HG02885 (cell line): ENCODE data around the gene CATSPERE.
"Not testable (repeated sequence)": the region's sequence is repeated elsewhere in the genome, so short reads cannot be mapped to it uniquely, and the experiment has no call there.

Source experiments
- ATAC-seq: cut with Tn5 transposase; IDR thresholded peaks from one replicate; pipeline ENCODE4 v1.9.1; 2021; ENCODE audit warnings: mild to moderate bottlenecking; ENCODE audit not compliant: unreplicated experiment, poor library complexity

The CATSPERE gene

DNA sequence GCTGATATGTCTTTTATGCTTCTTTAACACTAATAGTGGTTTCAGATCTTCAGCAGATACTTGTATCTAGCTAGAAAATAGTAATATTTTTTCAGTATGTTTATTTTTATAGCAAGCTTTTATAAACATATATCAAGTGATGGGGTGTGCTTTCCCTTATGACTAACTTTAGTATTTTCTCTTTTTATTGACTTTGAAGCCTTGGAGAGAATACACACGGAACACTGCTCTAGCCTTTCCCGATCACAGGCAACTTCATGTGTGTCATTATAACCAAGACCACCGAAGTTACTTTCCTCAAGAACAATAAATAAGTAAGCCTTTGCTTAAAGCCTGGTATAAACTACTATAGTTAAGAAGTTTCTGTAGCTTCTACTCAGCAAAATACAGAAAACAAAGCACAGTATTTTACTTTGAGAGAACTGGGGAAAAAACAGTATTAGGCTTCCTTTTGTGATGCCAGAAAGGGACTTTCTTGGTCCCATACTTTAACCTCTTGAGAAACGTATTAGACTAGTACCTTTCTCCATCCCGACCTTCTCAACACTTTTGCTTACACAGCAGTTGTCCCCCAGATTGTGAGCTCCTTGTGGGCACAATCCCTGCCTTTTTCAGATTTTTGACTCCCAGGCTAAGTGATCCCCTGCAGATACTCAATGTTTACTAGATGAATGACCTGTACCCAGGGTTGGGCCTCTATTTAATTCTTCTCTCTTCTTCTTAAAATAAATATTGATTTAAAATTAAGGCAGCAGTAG lies 12.6 kb upstream of the CATSPERE start:
- no peak for ATAC-seq

DNA sequence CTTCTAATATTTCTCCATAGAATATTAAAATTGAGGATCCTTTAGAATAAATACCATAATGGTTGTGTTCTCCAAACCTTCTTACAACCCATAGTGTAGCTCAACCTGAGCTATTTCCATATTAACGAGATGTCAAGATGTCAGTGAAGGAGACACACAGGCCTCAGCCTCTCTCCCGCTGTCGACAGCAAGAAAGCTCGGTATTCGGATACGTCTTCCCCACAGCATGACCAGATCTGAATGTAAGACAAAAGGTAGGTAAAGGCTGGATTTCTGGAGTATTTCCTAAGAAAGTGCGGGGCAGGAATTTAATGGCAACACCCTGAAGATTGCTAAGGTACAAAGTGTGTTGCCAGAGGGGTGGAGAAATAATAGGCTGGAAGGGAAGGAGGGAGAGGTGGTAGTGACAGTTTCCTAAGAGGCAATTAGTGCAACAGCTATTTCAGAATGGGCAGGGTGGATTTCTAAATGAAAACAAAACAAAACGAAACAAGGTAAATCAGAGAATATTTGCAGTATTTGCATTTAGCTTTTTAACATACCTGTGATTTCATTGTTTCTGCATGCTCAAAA lies 11.1 kb upstream of the CATSPERE start:
- ATAC-seq: no peak

DNA sequence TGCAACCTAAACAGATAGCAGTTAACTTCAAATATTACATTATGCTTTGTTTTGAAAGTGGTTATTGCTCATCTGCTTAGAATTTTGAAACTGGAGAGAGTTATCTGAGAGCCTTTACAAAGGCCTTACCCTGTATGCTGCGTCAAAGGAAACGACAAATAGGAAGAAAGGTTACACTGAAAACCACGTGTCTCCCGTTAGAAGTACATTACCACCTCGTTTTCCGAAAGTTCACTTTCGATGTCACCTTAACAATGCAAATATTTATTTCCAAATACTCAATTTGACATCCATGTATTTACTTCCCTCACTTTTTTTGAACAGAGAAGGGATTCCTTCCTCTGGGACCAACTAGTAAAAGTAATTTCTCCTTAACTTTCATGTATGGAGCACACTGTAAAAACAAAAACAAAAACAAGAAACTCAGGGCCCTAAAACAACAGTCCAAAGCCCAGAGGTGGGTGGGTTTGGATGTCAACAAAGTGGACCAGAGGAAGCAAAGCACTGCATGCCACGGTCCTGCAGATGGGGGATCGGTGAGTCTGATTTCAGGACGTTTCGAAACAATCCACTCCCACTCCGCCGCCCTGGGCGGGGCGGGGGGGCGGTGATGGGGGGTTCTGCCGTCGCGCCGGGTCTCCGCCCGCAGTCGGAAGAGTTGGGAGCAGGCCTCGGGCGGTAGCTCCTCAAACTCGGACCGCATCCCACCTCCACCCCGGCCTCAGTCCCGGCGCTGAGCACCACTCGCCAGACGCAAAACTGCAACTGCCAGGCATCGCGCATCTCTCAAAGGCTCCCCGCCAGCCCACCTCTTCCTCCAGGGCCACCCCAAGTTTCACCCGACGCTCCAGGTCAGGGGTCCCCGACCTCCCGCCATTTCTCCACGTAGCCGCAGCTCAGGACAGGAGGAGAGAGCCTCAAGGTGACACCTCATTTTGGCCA lies 10.2 kb upstream of the CATSPERE start:
- peak; percentile 21 for ATAC-seq

DNA sequence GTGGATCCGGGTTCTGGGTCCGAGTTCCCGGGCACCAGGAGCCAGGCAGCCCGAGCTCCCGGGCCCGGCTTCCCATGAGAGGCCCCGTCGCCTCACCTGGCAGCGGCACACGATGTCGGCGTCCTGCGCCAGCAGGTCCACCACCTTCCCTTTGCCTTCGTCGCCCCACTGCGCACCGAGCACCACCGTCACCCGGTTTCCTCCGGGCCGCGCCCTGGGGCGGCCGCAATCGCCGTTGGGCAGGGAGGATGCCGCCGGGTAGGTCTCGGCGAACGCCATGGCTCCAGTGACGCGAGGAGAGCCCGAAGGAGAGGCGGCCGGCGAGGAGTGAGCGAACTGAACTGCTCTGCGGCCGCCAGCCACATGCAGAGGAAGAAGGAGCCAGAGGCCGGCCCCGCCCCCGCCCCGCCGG lies 9.5 kb upstream of the CATSPERE start, which contains the start of gene ADSS2:
Gene ADSS2, minus strand, starts transcription at position 371 of the 412 bp plus-strand sequence. Its CDS starts 92 bp downstream, at position 279.
- no peak for ATAC-seq

DNA sequence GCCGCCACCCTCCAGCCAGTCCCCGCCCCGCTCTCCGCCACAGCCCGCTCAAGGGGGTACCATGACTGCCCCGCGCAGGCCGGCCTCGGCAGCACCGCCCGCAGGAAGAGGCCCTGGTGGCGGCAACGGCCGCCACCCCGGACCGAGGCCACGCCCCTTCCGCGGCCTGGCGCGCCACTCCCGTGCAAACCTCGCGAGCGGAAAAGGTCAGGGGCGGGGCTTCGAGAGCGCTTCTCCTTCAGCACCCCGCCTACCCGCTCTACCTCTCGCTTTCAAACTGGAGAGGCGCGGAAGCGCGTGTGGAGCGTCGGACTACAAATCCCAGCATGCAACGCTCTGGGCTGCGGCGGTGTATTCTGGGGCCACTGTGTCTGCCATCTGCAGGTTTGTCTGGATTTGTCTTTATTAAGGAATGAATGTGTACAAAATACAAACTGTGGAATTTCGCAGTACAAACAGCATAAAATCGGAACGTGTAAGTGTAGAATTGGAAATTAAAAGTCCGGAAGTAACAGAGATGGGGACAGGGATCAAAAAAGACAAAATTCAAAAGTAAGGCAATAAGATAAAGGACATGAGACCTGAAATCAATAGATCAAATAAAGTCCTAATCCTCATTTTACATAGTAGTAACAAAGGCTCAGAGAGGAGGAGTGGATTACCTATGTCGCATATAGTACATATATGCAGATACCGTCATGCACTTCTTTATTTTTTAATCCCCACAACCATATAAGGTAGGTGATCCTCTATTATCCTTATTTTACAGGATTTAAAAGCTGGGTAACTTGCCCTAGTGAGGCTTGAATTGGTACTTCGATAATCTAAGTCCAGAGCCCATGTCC lies 8.9 kb upstream of the CATSPERE start:
- peak; percentile 93 for ATAC-seq

DNA sequence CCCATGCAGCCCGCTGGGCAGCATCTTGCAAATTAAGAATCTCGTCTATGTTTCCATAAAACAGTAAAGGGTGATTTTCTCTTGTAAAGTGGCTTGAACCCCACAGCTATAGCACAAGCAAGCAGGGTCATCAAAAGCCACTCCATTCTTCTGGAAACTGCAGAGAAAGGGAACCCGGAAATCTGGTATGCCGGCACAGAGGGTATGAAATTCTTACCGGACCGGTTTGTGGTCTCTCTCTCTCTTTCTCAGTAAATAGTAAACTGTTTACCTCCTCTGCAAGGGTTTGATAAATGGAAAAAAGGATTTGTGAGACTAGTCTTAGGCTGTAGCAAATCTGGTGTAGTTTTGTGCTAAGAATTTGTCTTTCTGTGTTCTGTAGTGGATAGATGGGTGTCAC lies 6.7 kb upstream of the CATSPERE start:
- no peak for ATAC-seq

DNA sequence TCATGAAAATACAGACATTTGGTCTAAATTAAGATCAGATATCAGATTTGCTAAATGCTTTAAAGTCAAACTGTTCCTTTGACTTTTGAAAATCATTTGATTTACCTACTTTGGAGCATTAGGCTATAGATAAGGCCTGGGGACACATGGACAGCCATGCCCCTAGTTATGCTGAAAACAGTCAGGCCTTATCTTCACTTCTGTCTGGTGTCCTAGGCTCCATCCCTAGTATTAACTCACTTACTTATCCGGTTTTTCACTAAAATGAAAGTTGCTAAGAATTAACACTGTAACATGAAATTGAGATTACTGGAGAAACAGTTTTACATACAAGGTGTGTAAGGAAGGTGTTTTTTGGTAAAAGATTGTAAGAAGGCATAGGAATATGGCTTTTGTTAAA lies 4.5 kb upstream of the CATSPERE start:
- ATAC-seq: no peak

DNA sequence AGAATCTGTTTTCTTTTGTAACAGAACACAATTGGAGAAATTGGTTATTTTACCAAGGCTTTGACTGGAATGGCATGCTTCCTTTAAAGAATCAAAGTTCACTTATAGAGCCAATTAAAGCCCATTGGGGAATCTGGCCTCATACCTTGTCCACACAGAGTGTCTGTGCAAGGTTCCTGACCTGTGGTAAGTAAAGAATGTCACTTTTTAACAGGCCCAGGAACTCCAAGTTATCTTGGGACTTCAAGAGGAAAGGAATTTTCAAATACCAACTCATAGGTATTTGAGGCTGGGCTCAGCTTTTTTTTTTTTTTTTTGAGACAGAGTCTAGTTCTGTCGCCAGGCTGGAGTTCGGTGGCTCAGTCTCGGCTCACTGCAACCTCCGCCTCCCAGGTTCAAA lies 2.3 kb upstream of the CATSPERE start:
- ATAC-seq: no peak

DNA sequence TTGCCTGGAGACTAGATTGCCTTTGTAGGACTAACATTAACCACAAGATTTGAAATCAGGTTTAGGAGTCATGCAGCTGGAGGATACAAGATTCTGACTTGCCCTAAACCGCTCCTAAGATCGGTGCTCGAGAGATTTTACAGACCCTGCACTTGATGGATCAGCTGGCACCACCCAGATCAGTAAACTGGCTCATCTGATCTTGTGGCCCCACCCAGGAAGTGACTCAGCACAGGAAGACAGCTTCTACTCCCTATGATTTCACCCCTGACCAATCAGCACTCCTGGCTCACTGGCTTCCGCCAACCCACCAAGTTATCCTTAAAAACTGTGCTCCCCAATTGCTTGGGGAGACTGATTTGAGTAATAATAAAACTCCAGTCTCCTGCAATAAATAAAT lies 876 bp upstream of the CATSPERE start:
- ATAC-seq: no peak

DNA sequence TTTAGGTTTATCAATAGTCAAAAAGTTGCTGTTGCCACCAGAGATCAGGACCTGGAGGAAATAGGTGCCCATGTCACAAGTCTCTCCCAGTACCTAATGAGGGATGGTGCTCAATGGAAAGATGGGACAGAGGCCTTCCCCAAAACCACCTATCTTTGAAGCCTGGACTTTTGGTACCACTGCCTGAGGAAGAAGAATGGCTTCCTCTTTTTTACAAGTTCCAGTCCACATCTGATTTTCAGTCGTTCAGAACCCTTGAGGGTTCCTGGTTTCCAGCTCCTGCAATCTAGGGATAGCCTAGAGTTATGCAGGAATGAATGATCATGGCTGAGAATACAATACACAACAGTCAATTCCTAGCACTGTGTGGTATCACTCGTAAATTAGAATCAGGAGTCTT lies 5.7 kb downstream of the CATSPERE start:
- ATAC-seq: no peak

DNA sequence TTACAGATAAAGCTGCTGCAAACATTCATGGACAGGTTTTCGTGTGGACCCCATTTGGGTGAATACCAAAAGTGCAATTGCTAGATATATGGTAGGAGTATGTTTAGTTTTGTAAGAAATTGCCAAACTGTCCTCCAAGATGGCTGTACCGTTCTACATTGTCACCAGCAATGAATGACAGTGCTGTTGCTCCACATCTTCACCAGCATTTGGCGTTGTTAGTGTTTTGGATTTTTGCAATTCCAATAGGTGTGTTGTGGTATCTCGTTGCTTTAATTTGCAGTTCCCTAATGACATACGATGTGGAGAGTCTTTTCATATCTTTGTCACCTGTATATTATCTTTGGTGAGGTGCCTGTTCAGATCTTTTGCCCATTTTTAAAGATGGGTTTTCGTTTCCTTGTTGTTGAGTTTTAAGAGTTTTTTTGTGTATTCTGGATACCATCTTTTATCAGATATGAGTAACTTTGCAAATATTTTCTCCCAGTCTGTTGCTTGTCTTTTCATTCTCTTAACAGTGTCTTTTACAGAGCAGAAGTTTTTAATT lies 12.1 kb downstream of the CATSPERE start:
- ATAC-seq: no peak

DNA sequence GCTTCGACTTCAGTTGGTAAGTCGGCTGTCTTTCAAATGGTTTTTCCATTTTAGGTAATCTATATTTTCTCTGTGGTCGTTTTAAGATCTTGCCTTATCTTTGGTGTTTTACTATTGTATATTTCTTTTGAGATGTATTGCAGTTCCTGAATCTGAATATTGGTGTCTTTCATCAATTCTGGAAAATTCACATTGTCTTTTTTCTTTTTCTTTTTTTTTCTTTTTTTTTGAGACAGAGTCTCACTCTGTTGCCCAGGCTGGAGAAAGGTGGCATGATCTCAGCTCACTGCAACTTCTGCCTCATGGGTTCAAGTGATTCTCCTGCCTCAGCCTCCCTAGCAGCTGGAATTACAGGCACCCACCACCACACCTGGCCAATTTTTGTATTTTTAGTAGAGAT lies 23.9 kb downstream of the CATSPERE start:
- not testable (repeated sequence) for ATAC-seq

DNA sequence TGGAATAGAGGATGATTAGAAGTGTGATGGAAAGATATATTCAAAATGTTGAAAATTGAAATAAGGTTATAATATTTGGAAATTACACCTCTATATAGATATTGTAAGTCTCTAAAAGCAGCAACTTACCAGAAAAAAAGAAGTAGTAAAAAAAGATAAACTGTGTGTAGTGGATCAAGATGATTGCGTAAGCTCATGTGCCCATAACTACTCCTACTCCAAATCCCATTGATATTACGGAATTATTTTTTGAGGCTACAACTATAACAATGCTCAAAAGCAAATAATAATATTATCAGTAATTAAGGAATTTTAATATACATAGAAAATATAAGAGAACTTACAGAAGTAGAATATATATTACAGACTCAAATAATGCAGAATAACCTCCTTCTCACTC lies 33.6 kb downstream of the CATSPERE start:
- ATAC-seq: no peak

DNA sequence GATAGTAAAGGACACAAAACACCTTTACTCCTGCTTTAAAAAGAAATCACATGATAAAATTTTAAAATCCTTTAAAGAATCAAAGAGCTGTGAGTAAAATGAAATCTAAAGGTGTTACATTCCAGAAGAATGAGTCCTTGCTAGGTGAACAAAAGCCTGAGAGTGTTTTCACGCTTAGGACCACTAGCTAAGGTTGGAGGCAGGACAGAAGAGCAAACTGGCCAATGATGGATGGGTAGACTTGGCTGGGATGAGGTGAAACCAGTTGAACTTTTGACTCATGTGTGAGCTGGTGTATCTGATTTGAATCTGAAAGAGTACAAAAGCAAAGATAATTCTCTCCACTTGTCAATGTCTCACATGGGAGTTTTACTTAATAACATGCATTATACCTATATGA lies 35.1 kb downstream of the CATSPERE start:
- ATAC-seq: no peak

DNA sequence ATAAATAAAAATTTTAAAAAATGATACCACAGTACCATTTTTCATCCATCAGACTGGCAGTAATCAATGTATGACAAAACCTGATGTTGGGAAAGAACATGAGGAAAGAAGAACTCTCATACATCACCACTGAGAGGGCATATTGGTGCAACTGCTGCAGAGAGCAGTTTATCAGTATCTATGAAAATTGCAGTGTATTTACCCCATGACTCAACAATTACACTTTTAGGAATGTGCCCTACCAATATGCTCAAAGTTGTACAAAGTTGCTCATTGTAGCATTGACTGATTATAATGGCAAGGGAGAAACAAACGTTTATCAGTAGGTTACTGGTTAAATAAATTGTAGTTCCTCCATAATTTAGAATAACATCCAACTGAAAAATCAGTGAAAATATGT lies 36.7 kb downstream of the CATSPERE start:
- ATAC-seq: no peak

DNA sequence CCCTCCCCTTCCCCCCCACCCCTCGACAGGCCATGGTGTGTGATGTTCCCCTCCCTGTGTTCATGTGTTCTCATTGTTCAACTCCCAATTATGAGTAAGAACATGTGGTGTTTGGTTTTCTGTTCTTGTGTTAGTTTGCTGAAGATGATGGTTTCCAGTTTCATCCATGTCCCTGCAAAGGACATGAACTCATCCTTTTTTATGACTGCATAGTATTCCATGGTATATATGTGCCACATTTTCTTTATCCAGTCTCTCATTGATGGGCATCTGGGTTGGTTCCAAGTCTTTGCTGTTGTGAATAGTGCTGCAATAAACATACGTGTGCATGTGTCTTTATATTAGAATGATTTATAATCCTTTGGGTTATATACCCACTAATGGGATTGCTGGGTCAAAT lies 38.4 kb downstream of the CATSPERE start:
- not testable (repeated sequence) for ATAC-seq

DNA sequence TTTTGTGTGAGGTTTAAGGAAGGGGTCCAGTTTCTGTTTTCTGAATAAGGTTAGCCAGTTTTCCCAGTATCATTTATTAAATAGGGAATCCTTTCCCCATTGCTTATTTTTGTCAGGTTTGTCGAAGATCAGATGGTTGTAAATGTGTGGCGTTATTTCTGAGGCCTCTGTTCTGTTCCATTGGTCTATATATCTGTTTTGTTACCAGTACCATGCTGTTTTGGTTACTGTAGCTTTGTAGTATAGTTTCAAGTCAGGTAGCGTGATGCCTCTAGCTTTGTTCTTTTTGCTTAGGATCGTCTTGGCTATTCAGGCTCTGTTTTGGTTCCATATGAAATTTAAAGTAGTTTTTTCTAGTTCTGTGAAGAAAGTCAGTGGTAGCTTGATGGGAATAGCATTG lies 39.4 kb downstream of the CATSPERE start:
- ATAC-seq: not testable (repeated sequence)

DNA sequence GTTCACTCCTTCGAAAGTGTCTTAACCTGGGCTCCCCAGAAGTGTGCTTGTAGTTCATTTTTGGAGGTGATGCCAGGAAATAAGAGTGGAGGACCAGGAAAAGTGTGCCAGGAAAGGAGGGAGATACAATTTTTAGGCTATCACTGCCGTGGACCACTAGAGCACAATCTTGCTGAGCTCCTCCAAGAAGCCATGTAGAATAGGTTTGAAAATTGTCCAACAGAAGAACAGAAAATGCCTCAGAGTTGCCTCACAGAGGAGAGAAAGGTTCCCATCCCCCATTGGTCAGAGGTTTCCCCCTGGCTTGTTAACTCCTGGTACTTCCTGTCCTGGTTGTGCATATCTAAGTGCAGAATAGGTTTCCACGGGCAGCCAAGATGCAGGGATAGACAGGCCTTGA lies 41.6 kb downstream of the CATSPERE start:
- no peak for ATAC-seq

DNA sequence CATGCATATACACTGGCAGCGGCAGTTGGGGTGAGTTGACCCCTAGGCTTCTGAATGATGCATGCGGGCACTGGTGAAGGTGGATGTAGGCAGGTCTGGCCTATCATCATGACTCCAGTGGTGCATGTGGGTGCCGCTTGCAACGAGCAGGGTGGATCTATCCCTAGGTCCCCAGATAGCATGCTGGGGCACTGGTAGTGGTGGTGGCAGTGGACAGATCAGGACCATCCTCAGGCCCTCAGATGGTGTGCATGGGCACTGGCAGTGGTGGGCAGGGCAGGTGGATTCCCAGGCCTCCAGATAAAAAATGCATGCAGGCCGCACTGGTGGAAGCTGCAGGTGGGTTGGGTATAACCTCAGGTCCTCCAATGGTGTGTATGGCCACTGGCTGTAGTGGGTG lies 52.4 kb downstream of the CATSPERE start:
- no peak for ATAC-seq

DNA sequence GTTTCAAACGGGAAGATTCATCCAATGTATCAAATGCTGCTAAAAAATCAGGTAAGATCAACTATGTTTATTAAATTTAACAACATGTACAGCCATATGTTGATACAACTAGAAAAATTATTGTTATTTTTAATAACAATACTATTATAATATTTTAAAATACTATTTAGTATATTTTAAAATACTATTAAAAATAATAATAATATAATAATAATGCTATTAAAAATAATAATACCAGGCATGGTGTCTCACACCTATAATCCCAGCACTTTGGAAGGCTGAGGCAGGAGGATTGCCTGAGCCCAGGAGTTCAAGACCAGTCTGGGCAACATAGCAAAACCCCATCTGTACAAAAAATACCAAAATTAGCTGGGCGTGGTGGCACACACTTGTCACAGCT lies 54.6 kb downstream of the CATSPERE start:
- ATAC-seq: no peak
